Hematopoietic multipotent progenitor cell treated with erythropoietin and hydrocortisone succinate and interleukin-3 and kit ligand, for 6 days (in vitro differentiated cells): ENCODE measurements around the gene SPINK8.
"Not testable (repeated sequence)": the region's sequence is repeated elsewhere in the genome, so short reads cannot be mapped to it uniquely, and the experiment has no call there.

Experiments
- DNase-seq: peaks from one replicate; pipeline ENCODE4 v3.0.0-alpha.2; 2015

The SPINK8 gene

DNA sequence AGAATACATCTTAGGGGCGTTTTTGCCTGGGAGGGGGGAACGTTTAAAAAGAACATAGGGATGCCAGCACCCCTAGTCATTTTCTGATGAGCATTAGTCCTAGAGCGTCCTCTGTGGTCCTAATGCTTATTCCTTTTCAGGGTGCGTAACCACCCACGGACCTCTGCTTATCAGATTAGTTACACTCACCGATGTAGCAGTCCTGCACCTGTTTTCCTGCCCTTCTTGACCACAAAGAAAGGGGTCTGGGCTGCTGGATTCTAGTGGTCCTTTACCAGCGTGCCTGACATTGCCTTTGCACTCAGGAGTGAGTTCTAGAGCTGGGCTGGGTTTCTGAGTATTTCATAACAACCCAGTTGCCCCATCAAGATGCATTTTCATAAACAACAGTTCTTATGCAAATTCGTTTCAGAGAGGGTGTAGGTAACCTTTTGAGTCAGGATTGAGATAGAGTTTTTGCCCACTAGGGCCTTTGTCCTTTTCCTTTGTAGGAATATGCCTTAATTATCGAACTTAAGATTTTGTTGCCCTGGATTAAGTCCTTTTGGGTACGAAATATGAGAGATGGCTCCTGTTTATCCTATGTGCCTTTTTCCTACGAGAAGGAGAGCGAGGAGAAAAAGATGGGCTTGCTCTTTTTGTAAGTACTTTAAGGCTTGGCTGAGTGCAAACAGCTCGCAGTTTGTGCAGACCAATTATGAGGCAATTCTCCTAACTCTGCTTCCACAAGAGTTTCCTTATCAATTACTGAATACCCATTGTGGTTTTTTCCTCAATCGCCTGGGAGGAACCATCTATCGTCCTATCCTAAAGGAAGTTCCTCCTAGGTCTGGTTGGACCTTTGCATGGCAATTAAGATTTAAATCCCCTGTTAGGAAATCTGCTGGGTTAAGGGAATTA lies at the start of gene SPINK8:
TSS of gene SPINK8 (minus strand) at position 316 of the 900 bp plus-strand sequence. CDS start 5,320 bp downstream, outside the sequence.
- DNase-seq: peak; percentile 33

- DNase-seq: no peak
Observed at GRCh38 chr3:48372862-48373435, 39.5 kb upstream of the SPINK8 start.

DNA sequence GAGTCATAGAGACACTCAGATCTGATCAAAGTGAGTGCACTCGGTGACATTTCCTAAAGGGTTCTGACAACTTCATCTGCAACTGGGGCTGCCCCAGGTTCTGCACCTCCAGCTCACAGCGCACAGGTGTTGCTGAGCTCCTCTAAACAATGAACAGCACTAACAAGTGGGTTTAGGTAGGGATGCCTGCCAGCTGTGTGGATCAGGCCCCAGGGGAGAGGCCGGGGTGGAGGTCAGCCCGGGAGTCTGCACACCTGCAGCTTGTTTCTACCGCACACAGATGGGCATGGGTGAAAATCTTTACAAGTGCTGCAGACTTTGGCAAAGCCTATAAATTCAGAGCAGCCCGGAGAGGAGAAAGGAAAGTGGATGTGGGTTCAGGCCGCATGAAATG lies 38.9 kb upstream of the SPINK8 start:
- no peak for DNase-seq

GRCh38 chr3:48371651-48372376 lies 38.4 kb upstream of the SPINK8 start, which contains the start of gene FBXW12:
TSS of gene FBXW12 (plus strand) at chr3:48372219. CDS start at chr3:48372768, 549 bp downstream.
- no peak for DNase-seq

DNA sequence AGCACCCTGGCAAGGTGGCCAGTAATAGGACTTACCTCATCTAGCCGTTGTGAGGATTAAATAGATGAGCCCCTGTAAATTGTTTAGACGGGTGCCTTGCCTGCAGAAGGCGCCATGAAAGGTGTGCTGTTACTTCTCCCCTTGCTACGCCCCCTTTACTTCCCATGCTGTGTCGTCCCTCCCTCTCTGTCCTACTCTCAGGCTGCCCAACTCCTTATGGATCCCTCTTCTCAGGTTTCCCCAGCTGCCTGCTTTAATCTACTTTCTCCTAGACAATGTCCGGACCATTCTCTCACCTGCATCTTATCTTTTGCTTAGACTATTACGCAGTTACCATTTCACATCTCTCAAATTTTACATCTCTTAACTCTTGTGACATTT lies 36.9 kb upstream of the SPINK8 start:
- no peak for DNase-seq

DNA sequence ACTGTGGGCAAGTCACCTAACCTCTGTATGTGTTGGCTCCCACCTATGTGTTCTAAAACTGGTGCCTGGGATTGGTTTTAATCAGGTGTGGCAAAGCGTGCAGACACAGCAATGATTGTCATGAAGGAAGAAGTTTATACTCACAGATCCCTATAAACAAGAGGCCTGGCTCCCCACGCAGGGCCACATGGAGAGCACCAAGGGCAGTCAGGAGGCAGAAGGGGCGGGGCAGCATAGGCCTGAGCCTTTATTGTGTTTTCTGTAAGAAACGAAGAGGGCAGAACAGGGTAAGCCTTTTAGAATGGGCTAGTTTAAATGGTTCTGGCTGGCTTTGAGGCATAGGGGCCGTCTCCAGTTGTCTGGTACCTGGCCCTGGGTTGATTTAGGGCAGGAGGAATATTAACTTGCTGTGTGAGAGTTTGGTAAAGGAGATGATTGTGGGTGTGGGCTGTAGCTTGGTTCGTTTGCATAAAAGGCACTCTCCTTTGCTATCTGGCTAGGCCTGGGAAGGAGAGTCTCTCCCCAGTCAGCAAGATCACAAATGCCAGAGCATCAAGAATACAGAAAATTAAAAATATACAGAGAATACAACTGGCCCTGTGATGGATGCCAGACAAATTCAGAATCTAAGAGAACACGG lies 36.4 kb upstream of the SPINK8 start:
- no peak for DNase-seq

DNA sequence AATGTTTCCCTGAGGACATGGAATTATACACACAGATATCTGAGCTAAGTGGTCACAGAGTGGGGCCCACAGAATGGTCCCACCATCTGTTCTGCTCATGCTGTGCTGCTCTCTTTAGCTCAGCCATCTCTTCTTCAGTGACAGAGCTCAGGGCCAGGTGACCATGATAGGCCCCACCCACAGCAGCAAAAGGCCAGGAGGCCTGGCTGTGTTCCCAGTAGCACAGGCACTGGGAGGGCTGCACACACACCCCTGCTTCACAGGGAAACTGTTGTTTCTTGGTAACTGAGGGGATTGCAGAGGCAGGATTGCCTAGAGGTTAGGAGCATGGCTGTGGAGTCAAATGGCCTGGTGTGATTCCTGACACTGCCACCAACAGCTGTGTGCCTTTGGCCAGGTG lies 33.7 kb upstream of the SPINK8 start:
- peak; percentile 62 for DNase-seq

DNA sequence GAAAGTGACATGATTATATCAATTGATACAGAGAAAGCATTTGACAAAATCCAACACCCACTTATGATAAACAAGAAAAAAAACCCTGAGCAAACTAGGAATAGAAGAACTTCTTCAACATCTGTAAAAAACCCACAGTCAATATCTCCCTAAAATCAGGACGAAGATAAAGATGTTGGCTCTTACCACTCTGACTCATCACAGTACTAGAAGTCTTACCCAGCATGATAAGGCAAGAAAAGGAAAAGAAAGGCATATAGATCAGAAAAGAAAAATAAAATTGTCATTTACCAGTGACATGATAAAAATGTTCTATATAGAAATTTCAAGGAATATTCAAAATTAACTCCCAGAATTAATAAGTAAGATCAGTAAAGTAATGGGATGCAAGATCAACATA lies 31.4 kb upstream of the SPINK8 start:
- peak; percentile 51 for DNase-seq

DNA sequence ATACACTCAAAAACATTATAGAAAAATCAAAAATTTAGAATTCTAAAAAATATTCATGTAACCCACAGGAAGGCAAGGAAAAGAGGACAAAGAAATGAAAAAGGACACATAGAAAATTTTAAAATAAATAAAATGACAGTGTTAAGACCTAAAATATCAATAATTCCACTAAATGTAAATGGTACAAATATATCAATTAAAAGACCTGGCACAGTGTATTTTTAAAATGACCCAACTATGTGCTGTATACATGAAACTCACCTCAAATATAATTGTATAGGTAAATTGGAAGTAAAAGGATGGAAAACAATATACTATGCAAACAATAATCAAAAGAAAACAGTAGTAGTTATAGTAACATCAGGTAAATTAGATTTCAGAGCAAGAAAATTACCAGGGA lies 28.5 kb upstream of the SPINK8 start:
- no peak for DNase-seq

- DNase-seq: no peak
Observed at GRCh38 chr3:48356419-48356818, 23.0 kb upstream of the SPINK8 start.

GRCh38 chr3:48353987-48354386 lies 20.5 kb upstream of the SPINK8 start:
- no peak for DNase-seq

DNA sequence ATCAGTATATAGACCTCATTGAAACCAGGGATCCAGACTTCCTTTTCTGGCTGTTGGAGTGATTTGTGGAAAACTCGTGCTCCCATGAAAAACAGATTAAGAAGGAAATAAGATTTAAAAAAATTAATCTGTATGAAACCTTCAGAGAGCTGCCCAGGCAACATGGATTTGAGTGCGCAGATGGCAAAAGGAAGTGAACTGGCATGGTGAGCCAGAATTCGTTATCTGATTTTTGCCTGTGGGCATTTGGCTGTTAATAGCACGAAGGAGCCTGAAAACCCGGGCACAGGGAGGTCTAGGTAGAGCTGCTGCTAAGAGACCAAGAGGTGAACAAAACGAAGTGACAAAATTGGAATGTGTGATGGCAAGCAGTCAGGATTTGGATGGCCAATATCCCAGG lies 19.1 kb upstream of the SPINK8 start:
- no peak for DNase-seq

DNA sequence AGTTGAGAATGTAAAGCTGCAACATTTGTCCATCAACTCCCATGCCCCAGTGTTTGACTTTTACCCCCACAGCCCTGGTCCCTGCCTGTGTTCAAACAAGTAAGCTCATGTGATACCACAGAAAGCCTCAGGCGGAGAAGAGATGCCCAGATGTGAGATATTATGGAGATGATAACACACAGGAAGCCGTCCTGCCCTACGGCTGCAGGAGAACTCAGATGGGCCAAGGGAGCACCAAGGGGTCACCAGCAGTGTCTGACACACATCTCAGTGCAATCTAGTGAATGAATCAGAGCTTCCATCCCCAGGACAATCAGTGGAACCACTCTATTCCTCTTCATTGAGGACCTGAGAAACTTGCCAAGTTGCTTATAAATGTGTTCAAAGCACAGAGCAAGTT lies 14.0 kb upstream of the SPINK8 start:
- DNase-seq: peak; percentile 24

DNA sequence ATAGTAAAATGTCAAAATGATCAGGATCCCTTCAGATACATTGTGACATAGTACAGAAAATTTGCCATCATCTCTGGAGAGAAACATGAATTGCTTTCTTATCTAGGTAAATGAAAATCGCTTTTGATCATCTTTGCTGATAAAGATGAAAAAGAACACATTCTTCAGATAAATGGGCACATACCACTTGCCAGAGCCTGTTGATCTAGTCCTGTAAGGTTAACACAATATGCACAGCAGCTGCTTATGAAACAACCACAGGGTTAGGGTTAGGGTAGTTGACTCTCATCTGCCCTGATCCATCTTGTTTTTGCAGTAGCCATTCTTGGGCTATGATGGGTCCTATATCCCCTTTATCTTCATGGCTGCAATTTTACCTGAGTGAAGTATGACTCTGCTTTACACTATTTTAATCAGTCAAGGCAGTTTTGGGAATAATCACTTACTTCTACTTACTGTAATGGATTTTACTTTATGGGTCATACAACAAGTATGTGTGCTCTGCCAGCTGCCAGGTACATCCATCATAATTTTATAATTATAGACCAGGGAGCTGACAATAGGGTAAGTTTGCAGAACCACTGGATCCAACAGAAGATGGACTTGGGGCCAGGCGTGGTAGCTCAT lies 12.6 kb upstream of the SPINK8 start:
- DNase-seq: peak; percentile 21

GRCh38 chr3:48344867-48345507 lies 11.5 kb upstream of the SPINK8 start:
- no peak for DNase-seq

DNA sequence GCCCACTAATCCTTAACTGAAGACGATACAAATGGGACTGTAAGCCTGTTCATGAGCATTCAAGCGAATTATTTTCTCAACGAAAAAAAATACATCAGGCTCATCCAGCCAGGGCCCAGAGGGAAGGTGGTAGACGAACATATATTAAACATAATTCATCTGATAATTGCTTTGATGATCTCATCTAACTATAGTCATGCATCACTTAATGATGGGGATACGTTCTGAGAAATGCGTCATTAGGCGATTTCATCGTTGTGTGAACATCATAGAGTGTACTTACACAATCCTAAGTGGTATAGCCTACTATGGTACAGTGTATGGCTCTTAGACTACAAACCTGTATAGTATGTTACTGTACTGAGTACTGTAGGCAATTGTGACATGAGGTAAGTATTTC lies 10.0 kb upstream of the SPINK8 start:
- DNase-seq: no peak

DNA sequence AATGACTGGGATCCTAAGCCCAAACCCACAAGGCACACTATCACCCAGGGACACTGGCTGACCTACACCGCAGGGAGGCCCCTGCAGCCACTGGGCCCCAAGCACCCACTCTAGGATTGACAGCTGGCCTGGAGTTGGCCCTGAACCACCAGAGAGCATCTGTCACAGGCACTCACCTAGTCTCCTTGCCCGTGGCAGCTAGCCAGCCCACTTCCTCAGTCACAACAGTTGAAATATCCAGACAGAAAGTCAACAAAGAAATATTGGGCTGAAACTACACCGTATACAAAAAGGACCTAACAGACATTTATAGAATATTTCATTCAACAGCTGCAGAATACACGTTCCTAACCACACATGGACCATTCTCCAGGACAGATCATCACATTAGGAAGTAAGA lies 5.2 kb upstream of the SPINK8 start:
- peak; percentile 29 for DNase-seq

DNA sequence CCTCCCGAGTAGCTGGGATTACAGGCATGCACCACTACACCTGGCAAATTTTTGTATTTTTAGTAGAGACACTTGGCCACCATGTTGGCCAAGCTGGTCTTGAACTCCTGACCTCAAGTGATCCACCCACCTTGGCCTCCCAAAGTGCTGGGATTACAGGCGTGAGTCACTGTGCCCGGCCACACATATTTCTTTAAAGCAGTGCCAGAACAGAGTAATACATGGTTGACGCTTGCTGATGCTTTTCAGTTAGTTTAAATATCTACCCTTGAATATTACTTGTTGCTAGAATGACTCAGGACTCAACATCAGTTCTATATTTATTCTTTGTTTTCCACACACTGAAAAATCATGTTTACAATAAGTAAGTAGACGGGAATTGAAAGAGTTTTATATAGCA lies 4.1 kb upstream of the SPINK8 start:
- DNase-seq: not testable (repeated sequence)

DNA sequence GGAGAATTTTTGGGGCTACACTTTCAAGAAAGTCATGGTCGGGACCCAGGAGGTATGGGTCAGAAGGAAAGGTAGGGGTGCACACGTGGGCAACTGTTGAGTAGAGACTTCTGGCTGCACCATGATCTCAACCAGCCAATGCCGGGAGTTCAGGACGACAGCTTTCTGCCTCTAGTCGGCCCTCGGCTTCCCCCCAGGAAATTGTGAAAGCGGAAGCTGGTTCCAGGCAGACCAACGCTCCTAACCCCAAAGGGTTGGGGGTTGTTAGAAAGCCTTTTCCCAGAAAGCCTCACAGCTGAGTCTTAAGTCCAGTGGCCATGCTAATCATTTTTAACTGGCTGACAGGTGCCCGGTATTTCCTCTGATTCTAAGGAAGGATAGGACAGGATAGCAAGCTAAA lies 1.8 kb upstream of the SPINK8 start:
- DNase-seq: peak; percentile 56

DNA sequence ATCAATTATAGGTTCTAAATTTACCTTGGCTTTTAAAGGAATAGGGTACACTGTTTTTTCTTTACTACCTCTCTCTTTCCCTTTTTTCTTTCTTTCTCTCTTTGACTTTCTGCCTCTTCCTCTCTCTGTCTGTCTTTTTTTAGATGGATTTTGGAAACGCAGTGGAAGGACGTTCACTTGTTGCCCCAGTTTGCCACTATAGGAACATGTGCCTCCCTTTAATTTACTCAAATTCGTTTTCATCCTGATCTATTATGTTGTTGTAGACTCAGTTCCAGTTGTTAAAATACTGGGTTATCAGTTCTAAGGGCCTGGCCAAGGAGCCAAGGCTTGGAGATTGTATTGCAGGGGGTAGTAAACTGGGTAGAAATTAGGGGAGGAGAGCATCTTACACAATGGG lies 1.1 kb upstream of the SPINK8 start:
- no peak for DNase-seq

- not testable (repeated sequence) for DNase-seq
Observed at GRCh38 chr3:48331706-48332435, 1.6 kb downstream of the SPINK8 start.
